ENCODE data around the gene TMEM219.

DNA sequence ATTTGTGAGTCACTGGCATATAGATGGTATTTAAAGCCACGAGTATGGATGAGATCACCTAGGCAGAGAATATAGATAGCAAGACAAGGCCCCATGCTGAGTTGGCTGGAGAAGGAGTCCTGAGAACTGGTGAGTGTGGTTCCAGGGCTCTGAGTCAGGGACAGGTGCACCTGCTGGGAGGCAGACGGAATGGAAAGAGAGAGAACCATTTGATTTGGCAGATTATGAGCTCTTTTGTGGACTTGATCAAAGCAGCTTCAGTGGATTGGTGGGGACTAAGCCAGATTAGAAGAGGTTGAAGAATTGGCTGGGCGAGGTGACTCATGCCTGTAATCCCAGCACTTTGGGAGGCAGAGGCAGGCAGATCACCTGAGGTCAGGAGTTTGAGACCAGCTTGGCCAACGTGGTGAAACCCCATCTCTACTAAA lies 56.9 kb downstream of the TMEM219 start:
- TF ChIP-seq POLR2AphosphoS5 (IDR thresholded peaks at IDR 0.05; ENCODE audit: low read depth) (no peak), GABPA (IDR thresholded peaks at IDR 0.05; ENCODE audit: low read depth) (no peak)
